Bronchial epithelial cell (primary cell): ENCODE results near the gene RANBP1. TPM values are rescaled to one million over a fixed set of nuclear protein-coding genes. Genes with fewer than 3 reads are reported as not detected.

Experiments used
- DNase-seq: peaks from one replicate; pipeline ENCODE4 v3.0.0-alpha.2; 2010; ENCODE audit warnings: low read depth
- FAIRE-seq: peaks from 2 replicates; lab custom pipeline; 2011; peaks lifted over from hg19 to GRCh38; lab: Jason Lieb, UNC
- H3K27me3 ChIP-seq: 2 replicates; pipeline ENCODE4 v1.5.1; 2011; ENCODE audit warnings: low read length; ENCODE audit not compliant: control insufficient read depth, insufficient read depth
- H3K36me3 ChIP-seq: 2 replicates; pipeline ENCODE4 v1.5.1; 2011; ENCODE audit warnings: low read length; ENCODE audit not compliant: control insufficient read depth, insufficient read depth
- H3K4me3 ChIP-seq: 2 replicates; pipeline ENCODE4 v1.5.1; 2011; ENCODE audit warnings: mild to moderate bottlenecking, low read depth, low read length, control low read depth
- total RNA-seq: library from RNA; depleted of rRNA; stranded (reverse); fragments of >200 nt; gene quantifications from 2 replicates; pipeline ENCODE4 v1.2.1, GENCODE V29; 2014
- TF ChIP-seq, protein P1 (sequence below): IDR thresholded peaks from 2 replicates; pipeline ENCODE4 v1.5.1; 2011; ENCODE audit warnings: mild to moderate bottlenecking, moderate library complexity, low read length, control low read depth, inconsistent platforms; ENCODE audit not compliant: insufficient read depth, severe bottlenecking

The RANBP1 gene
- total RNA-seq, 1 donor from 2014 or later = 263 TPM

DNA sequence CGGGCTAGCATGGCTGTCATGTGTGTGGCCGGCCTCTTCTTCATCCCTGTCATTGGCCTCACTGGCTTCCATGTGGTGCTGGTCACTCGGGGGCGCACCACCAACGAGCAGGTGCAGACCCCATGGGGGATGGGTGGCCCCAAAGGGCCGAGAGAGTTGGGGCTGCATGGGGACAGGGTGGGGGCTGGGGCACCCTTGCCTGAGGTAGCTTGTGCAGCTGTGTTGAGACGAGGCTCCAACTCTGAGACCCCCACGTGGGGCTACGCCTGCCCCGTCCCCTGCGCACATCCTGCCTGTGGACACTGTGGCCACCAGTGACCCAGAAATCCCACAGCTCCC is 24.2 kb downstream of the RANBP1 start:
- DNase-seq (no peak), FAIRE-seq (no peak)
- H3K36me3 ChIP-seq = peaks cover 9% of the 10 kb centered on the region
- H3K4me3 ChIP-seq = no peak overlapping the region
- no peaks in the 10 kb centered on the region for H3K27me3 ChIP-seq
- TF ChIP-seq, protein P1, sequence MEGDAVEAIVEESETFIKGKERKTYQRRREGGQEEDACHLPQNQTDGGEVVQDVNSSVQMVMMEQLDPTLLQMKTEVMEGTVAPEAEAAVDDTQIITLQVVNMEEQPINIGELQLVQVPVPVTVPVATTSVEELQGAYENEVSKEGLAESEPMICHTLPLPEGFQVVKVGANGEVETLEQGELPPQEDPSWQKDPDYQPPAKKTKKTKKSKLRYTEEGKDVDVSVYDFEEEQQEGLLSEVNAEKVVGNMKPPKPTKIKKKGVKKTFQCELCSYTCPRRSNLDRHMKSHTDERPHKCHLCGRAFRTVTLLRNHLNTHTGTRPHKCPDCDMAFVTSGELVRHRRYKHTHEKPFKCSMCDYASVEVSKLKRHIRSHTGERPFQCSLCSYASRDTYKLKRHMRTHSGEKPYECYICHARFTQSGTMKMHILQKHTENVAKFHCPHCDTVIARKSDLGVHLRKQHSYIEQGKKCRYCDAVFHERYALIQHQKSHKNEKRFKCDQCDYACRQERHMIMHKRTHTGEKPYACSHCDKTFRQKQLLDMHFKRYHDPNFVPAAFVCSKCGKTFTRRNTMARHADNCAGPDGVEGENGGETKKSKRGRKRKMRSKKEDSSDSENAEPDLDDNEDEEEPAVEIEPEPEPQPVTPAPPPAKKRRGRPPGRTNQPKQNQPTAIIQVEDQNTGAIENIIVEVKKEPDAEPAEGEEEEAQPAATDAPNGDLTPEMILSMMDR = no peak

DNA sequence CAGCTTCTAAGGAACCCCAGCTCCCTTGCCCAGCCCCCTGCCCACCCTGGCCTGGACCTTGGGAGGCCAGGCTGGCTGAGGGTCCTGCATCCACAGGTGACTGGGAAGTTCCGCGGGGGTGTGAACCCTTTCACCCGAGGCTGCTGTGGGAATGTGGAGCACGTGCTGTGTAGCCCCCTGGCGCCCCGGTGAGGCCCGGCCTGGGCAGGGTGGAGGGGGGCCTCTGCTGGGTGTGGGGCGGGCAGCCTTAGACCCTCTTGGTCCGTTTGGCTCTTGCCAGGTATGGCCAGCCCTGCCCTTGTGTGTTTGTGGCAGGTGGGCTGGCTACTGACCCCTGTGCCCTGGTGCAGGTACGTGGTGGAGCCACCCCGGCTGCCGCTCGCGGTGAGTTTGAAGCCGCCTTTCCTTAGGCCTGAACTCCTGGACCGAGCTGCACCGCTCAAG is 24.6 kb downstream of the RANBP1 start:
- no peaks in the 10 kb centered on the region for H3K27me3 ChIP-seq
- TF ChIP-seq, protein P1 = no peak
- FAIRE-seq = no peak
- DNase-seq = no peak
- H3K36me3 ChIP-seq = peaks cover 11% of the 10 kb centered on the region
- no peak overlapping the region for H3K4me3 ChIP-seq

DNA sequence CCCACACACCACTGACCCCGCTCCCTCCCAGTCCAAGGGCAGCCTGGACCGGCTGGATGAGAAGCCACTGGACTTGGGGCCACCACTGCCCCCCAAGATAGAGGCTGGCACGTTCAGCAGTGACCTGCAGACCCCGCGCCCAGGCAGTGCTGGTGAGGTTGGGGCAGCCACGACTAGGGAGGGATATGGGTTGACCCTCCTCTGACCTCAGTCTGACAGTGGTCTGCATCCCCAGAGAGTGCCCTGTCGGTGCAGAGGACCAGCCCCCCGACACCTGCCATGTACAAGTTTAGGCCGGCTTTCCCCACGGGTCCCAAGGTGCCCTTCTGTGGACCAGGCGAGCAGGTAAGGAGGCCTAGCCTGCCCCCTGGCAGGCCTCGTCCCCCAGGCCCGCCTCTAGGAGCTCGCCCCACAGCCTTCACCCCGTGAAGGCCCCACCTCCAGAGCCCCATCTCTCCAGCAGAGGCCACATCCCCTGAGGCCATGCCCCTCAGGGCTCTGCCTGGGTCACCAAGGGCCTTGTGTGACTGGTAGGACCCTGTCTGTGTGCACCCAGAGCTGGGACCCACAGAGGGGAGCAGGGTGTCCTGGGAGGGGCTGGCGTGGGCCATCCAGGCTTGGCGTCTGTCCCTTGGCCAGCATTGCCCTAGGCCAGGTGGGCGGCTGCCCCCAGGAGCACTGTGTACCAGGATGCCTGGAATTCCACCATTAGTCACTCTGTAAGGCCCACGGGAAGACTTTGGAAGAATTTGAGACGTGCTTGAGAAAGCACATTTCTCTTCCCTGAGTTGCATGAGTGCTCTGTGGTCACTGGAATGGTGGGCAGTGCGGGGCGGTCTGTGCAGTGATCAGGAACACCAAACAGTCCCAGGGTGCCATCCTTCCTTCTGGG is 25.5 kb downstream of the RANBP1 start:
- TF ChIP-seq, protein P1 = no peak
- no peak overlapping the region for H3K4me3 ChIP-seq
- peaks cover 11% of the 10 kb centered on the region for H3K36me3 ChIP-seq
- H3K27me3 ChIP-seq = no peaks in the 10 kb centered on the region
- DNase-seq (no peak), FAIRE-seq (no peak)

DNA sequence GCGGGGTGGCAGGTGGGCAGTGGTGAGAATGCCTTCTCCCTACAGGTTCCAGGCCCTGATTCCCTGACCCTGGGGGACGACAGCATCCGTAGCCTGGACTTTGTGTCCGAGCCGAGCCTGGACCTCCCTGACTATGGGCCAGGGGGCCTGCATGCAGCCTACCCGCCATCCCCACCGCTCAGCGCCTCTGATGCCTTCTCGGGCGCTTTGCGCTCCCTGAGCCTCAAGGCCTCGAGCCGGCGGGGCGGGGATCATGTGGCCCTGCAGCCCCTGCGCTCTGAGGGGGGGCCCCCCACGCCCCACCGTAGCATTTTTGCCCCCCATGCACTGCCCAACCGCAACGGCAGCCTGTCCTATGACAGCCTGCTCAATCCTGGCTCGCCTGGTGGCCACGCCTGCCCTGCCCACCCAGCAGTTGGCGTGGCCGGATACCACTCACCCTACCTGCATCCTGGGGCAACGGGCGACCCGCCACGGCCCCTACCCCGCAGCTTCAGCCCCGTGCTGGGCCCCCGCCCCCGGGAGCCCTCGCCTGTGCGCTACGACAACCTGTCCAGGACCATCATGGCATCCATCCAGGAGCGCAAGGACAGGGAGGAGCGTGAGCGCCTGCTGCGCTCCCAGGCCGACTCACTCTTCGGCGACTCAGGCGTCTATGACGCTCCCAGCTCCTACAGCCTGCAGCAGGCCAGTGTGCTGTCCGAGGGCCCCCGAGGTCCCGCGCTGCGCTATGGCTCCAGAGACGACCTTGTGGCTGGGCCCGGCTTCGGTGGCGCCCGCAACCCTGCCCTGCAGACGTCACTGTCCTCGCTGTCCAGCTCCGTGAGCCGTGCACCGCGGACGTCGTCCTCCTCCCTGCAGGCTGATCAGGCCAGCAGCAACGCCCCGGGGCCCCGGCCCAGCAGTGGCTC is 27.1 kb downstream of the RANBP1 start:
- no peaks in the 10 kb centered on the region for H3K27me3 ChIP-seq
- no peak for FAIRE-seq
- TF ChIP-seq, protein P1 = no peak
- H3K36me3 ChIP-seq = peaks cover 11% of the 10 kb centered on the region
- no peak overlapping the region for H3K4me3 ChIP-seq
- no peak for DNase-seq

DNA sequence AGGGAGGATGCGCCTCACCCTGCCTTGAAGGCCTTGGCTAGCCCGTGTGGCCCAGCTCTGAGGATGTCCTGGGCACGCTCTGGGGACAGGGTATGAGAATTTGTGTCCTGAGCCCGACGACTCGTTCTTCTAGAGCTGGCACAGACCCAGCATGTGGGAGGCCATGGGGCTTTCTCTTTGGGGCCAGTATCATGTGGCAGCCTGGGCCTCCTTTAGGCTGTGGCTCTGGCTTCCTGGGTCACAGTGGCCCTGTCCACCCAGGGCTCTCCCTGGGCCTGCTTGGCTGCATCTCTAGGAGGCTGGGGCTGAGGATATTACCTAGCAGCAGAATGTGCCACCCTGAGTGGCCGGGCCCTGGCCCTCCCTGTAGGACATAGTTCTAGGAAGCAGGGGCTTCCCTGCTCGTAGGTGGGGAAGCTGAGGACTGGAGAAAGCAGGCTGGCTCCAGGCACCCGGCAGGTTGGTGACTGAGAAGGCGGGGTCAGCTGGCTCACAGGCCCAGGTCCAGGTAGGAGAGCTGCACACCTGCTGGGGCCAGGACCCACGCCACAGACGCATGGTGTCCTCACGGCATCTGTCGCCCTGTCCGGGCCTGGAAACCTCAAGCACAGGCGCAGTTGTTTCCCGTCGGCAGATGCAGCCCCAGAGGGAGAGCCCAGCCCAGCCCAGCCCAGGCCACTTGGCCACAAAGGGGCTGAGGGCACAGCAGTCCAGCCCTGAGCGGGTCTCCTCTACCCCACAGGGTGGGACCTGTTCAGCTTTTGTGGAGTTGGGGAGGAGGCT is 28.2 kb downstream of the RANBP1 start:
- FAIRE-seq (no peak), DNase-seq (no peak)
- Histone ChIP-seq H3K36me3 (peaks cover 11% of the 10 kb centered on the region), H3K27me3 (no peaks in the 10 kb centered on the region), H3K4me3 (no peak overlapping the region)
- TF ChIP-seq, protein P1 = no peak
